ENCODE measurements around the gene ZBTB7B.

ZBTB7B gene

DNA sequence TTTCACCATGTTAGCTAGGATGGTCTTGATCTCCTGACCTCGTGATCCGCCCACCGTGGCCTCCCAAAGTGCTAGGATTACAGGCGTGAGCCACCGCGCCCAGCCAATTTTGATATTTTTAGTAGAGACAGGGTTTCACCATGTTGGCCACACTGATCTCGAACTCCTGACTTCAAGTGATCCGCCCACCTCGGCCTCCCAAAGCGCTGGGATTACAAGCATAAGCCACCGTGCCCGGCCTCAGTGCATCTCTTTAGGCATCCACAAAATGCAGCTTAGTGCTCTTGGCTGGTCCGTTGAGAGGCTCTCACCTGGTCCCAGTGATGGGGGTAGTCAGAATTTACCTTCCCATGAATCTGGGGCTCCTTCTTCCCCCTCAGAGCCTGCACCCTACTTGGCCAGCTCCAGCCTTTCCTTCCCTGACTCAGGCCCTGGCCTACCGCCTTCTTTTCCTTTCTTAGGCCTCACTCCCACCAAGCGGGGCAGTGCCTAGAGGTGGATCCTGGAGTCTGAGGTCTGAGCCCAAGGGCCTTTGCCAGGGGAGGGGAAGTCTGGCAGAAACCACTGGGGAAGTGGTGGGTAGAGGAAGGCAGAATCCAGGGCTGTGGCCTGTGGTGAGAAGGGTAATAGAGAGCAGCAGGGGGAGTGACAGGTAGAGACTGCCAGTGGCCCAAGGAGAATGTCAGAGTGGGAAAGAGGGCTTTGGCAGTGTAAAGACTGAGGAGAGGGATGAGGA lies 5.5 kb upstream of the ZBTB7B start:
- TF ChIP-seq, protein P1, sequence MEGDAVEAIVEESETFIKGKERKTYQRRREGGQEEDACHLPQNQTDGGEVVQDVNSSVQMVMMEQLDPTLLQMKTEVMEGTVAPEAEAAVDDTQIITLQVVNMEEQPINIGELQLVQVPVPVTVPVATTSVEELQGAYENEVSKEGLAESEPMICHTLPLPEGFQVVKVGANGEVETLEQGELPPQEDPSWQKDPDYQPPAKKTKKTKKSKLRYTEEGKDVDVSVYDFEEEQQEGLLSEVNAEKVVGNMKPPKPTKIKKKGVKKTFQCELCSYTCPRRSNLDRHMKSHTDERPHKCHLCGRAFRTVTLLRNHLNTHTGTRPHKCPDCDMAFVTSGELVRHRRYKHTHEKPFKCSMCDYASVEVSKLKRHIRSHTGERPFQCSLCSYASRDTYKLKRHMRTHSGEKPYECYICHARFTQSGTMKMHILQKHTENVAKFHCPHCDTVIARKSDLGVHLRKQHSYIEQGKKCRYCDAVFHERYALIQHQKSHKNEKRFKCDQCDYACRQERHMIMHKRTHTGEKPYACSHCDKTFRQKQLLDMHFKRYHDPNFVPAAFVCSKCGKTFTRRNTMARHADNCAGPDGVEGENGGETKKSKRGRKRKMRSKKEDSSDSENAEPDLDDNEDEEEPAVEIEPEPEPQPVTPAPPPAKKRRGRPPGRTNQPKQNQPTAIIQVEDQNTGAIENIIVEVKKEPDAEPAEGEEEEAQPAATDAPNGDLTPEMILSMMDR (conservative IDR thresholded peaks at IDR 0.05; ENCODE audit: low read depth, low read length) = no peak

GRCh38 chr1:154998201-154998780 lies 4.3 kb upstream of the ZBTB7B start:
- TF ChIP-seq, protein P1 (conservative IDR thresholded peaks at IDR 0.05; ENCODE audit: low read depth, low read length) = peak; percentile 15

More for the DNA sequence above, 5.5 kb upstream of the ZBTB7B start:
- no peak for DNase-seq (ENCODE audit: low read depth)
- H3K4me3 ChIP-seq (ENCODE audit: low read length) = no peak overlapping the region

GRCh38 chr1:154998818-154999570 lies 3.6 kb upstream of the ZBTB7B start:
- DNase-seq (ENCODE audit: low read depth) = no peak
- peak overlapping the region; percentile 35 for H3K4me3 ChIP-seq (ENCODE audit: low read length)
- TF ChIP-seq, protein P1 (conservative IDR thresholded peaks at IDR 0.05; ENCODE audit: low read depth, low read length) = peak; percentile 97

More at GRCh38 chr1:154998201-154998780, 4.3 kb upstream of the ZBTB7B start:
- DNase-seq (ENCODE audit: low read depth) = no peak
- H3K4me3 ChIP-seq (ENCODE audit: low read length) = no peak overlapping the region

DNA sequence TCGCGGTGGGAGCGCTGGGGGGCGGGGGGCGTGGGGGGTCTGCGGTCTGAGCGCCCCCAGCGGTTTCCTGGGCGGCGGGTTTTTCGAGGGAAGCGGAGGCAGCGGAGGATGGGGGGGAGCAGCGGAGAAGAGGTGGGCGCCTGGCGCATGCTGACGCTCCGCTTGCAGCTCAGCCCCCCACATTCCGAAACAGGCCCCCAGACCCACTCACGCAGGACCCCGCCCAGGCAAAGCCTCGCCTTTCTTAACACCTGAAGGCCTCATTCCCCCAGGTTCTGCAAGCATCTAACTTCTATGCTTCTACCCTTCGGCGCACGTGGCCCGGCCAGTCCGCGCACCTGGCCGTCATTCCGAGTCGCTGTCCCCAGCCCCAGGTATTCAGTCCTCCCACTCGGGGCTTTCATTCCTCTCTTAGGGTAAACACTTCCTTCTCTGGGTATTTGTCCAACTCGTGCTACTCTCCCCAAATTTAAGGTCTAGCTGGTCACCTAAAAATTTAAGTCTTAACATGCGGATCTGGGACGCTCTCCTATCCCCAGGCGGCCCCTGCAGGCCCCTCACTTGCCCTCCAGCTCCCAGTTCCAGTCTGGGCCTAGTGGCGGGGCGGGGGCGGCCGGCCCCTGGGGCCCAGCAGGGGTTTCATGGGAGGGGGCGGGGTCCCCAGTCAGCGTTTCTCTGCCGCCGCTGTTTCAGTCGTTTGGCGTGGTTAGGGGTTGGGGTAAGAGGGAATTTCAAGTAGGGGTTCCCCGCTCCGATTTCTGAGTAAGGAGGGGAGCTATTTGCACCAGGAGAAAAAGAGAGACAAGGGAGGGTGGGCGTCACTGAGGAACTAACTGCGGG lies 2.8 kb upstream of the ZBTB7B start:
- TF ChIP-seq, protein P1 (conservative IDR thresholded peaks at IDR 0.05; ENCODE audit: low read depth, low read length) = no peak
- H3K4me3 ChIP-seq (ENCODE audit: low read length) = peak overlapping the region; percentile 90
- no peak for DNase-seq (ENCODE audit: low read depth)

DNA sequence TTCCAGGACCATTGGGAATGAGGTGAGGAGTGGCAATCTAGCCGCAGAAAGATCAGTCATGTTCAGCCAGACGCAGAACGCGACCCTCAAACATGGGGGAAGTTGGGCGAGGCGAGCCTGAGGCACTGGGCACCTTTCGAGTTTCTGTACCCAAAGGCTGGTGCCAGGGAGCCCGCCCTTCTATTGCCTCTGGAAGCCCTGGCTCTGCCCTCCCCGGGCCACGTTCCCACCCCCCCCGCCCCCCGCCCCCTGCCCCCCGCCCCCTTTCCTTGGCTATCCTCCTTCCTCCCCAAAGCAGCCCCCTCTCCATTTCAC lies 2.2 kb upstream of the ZBTB7B start:
- TF ChIP-seq, protein P1 (conservative IDR thresholded peaks at IDR 0.05; ENCODE audit: low read depth, low read length) = no peak
- no peak for DNase-seq (ENCODE audit: low read depth)
- peak overlapping the region; percentile 90 for H3K4me3 ChIP-seq (ENCODE audit: low read length)

GRCh38 chr1:155000726-155001424 lies 1.7 kb upstream of the ZBTB7B start:
- TF ChIP-seq, protein P1 (conservative IDR thresholded peaks at IDR 0.05; ENCODE audit: low read depth, low read length) = no peak
- peak overlapping the region; percentile 90 for H3K4me3 ChIP-seq (ENCODE audit: low read length)
- DNase-seq (ENCODE audit: low read depth) = peak; percentile 57
